ENCODE measurements around the gene TRPM3.

Gene TRPM3

GRCh38 chr9:70954126-70954525 lies 167.3 kb downstream of the TRPM3 start:
- Histone ChIP-seq H3K4me3 (ENCODE audit: low read depth, low read length) (no peak overlapping the region), H3K27ac (no peak overlapping the region), H3K9me3 (ENCODE audit: control insufficient read depth, low read length) (no peaks in the 10 kb centered on the region), H3K27me3 (ENCODE audit: control insufficient read depth, insufficient read depth, low read length) (no peaks in the 10 kb centered on the region), H3K79me2 (no peaks in the 10 kb centered on the region), H3K9ac (no peak overlapping the region), H3K36me3 (ENCODE audit: control insufficient read depth, insufficient read depth, low read length) (no peaks in the 10 kb centered on the region), H3K4me1 (no peaks in the 10 kb centered on the region), H2AFZ (no peak overlapping the region), H3K4me2 (ENCODE audit: low read length) (no peak overlapping the region)
- no peak for TF ChIP-seq CTCF (IDR thresholded peaks at IDR 0.05)

GRCh38 chr9:70951749-70952727 lies 169.4 kb downstream of the TRPM3 start:
- H3K36me3 ChIP-seq (ENCODE audit: control insufficient read depth, insufficient read depth, low read length), result no peaks in the 10 kb centered on the region
- H3K4me2 ChIP-seq (ENCODE audit: low read length), result no peak overlapping the region
- H3K27me3 ChIP-seq (ENCODE audit: control insufficient read depth, insufficient read depth, low read length), result no peaks in the 10 kb centered on the region
- H2AFZ ChIP-seq, result no peak overlapping the region
- no peak for TF ChIP-seq CTCF (IDR thresholded peaks at IDR 0.05)
- H3K9ac ChIP-seq, result no peak overlapping the region
- no peaks in the 10 kb centered on the region for H3K4me1 ChIP-seq
- no peak overlapping the region for H3K4me3 ChIP-seq (ENCODE audit: low read depth, low read length)
- H3K27ac ChIP-seq, result no peak overlapping the region
- H3K9me3 ChIP-seq (ENCODE audit: control insufficient read depth, low read length), result no peaks in the 10 kb centered on the region
- H3K79me2 ChIP-seq, result no peaks in the 10 kb centered on the region

GRCh38 chr9:70950270-70950669 lies 171.2 kb downstream of the TRPM3 start:
- Histone ChIP-seq H3K4me3 (ENCODE audit: low read depth, low read length) (no peak overlapping the region), H3K79me2 (no peaks in the 10 kb centered on the region), H3K9ac (no peak overlapping the region), H3K36me3 (ENCODE audit: control insufficient read depth, insufficient read depth, low read length) (no peaks in the 10 kb centered on the region), H3K27me3 (ENCODE audit: control insufficient read depth, insufficient read depth, low read length) (no peaks in the 10 kb centered on the region), H3K9me3 (ENCODE audit: control insufficient read depth, low read length) (no peaks in the 10 kb centered on the region), H2AFZ (no peak overlapping the region), H3K27ac (no peak overlapping the region), H3K4me1 (no peaks in the 10 kb centered on the region), H3K4me2 (ENCODE audit: low read length) (no peak overlapping the region)
- no peak for TF ChIP-seq CTCF (IDR thresholded peaks at IDR 0.05)

GRCh38 chr9:70949239-70949638 lies 172.2 kb downstream of the TRPM3 start:
- Histone ChIP-seq H3K27me3 (ENCODE audit: control insufficient read depth, insufficient read depth, low read length) (no peaks in the 10 kb centered on the region), H3K4me2 (ENCODE audit: low read length) (no peak overlapping the region), H3K9me3 (ENCODE audit: control insufficient read depth, low read length) (no peaks in the 10 kb centered on the region), H3K9ac (no peak overlapping the region), H3K36me3 (ENCODE audit: control insufficient read depth, insufficient read depth, low read length) (no peaks in the 10 kb centered on the region), H3K4me3 (ENCODE audit: low read depth, low read length) (no peak overlapping the region), H3K79me2 (no peaks in the 10 kb centered on the region), H3K4me1 (no peaks in the 10 kb centered on the region), H2AFZ (no peak overlapping the region), H3K27ac (no peak overlapping the region)
- no peak for TF ChIP-seq CTCF (IDR thresholded peaks at IDR 0.05)

GRCh38 chr9:70948744-70949143 lies 172.7 kb downstream of the TRPM3 start:
- no peak overlapping the region for H3K9ac ChIP-seq
- no peak overlapping the region for H2AFZ ChIP-seq
- no peaks in the 10 kb centered on the region for H3K9me3 ChIP-seq (ENCODE audit: control insufficient read depth, low read length)
- no peak for TF ChIP-seq CTCF (IDR thresholded peaks at IDR 0.05)
- no peak overlapping the region for H3K4me3 ChIP-seq (ENCODE audit: low read depth, low read length)
- H3K27me3 ChIP-seq (ENCODE audit: control insufficient read depth, insufficient read depth, low read length), result no peaks in the 10 kb centered on the region
- H3K4me1 ChIP-seq, result no peaks in the 10 kb centered on the region
- H3K36me3 ChIP-seq (ENCODE audit: control insufficient read depth, insufficient read depth, low read length), result no peaks in the 10 kb centered on the region
- H3K79me2 ChIP-seq, result no peaks in the 10 kb centered on the region
- H3K4me2 ChIP-seq (ENCODE audit: low read length), result no peak overlapping the region
- no peak overlapping the region for H3K27ac ChIP-seq
